HEK293 (cell line): ENCODE results near the gene NEAT1.

ENCODE experiments used
- ZNF174 ChIP-seq: fragments of 450-650 bp; formaldehyde crosslinking; IDR thresholded peaks from 2 replicates; pipeline ENCODE4 v1.5.0; 2017; ENCODE audit warnings: missing biosample characterization, mild to moderate bottlenecking, missing genetic modification characterization
- ZNF324 ChIP-seq: fragments of 450-650 bp; formaldehyde crosslinking; IDR thresholded peaks from 2 replicates; pipeline ENCODE4 v1.5.1; 2016; ENCODE audit warnings: missing biosample characterization, missing genetic modification characterization
- ZNF416 ChIP-seq: fragments of 450-650 bp; formaldehyde crosslinking; IDR thresholded peaks from 2 replicates; pipeline ENCODE4 v1.5.1; 2016; ENCODE audit warnings: missing biosample characterization, missing genetic modification characterization
- ZNF707 ChIP-seq: fragments of 450-650 bp; formaldehyde crosslinking; IDR thresholded peaks from 2 replicates; pipeline ENCODE4 v1.5.1; 2016; ENCODE audit warnings: missing biosample characterization, missing genetic modification characterization
- TF ChIP-seq, protein P1 (sequence below): fragments of 450-650 bp; formaldehyde crosslinking; IDR thresholded peaks from 2 replicates; pipeline ENCODE4 v1.5.1; 2016; ENCODE audit warnings: missing biosample characterization, missing genetic modification characterization
- TF ChIP-seq, protein P2 (sequence below): fragments of 450-650 bp; formaldehyde crosslinking; IDR thresholded peaks from 2 replicates; pipeline ENCODE4 v1.5.1; 2016; ENCODE audit warnings: missing biosample characterization, missing genetic modification characterization
- TF ChIP-seq, protein P3 (sequence below): fragments of 450-650 bp; formaldehyde crosslinking; IDR thresholded peaks from 2 replicates; pipeline ENCODE4 v1.5.1; 2016; ENCODE audit warnings: missing biosample characterization, missing genetic modification characterization

DNA sequence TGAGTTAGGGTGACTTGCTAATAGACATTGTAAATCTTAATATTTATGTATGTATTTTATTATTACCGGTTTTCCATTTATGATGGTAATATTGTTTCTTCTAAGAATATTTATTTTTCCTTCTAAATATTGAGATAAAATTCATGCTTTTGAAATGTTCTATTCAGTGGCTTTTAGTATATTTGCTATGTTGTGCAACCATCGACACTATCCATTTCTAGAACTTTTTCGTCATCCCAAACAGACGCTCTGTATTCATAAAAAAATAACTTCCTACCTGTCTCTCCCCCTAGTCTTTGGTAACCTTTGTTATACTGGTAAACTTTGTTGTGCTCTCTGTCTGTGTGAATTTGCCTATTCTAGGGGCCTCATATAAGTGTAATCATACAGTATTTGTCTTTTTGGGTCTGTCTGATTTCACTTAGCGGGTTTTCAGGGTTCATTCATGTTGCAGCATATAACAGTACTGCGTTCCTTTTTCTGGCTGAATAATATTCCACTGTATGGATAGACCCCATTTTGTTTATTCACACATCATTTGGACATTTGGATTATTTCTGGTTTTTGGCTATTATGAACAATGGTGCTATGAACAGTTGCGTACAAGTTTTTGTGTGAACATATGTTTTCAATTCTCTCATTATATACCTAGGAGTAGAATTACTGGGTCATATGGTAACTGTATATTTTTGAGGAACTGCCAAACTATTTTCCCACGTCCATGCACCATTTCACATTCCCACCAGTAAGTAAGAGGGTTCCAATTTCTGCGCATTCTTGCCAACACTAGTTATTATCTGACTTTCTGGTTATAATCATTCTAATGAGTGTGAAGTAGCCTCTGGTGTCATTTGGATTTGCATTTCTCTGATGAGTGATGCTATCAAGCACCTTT lies 15.9 kb downstream of the NEAT1 start:
- TF ChIP-seq, protein P1, sequence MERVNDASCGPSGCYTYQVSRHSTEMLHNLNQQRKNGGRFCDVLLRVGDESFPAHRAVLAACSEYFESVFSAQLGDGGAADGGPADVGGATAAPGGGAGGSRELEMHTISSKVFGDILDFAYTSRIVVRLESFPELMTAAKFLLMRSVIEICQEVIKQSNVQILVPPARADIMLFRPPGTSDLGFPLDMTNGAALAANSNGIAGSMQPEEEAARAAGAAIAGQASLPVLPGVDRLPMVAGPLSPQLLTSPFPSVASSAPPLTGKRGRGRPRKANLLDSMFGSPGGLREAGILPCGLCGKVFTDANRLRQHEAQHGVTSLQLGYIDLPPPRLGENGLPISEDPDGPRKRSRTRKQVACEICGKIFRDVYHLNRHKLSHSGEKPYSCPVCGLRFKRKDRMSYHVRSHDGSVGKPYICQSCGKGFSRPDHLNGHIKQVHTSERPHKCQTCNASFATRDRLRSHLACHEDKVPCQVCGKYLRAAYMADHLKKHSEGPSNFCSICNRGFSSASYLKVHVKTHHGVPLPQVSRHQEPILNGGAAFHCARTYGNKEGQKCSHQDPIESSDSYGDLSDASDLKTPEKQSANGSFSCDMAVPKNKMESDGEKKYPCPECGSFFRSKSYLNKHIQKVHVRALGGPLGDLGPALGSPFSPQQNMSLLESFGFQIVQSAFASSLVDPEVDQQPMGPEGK (tag by site-specific recombination): no peak
- no peak for TF ChIP-seq ZNF324 (tag by site-specific recombination)
- TF ChIP-seq, protein P2, sequence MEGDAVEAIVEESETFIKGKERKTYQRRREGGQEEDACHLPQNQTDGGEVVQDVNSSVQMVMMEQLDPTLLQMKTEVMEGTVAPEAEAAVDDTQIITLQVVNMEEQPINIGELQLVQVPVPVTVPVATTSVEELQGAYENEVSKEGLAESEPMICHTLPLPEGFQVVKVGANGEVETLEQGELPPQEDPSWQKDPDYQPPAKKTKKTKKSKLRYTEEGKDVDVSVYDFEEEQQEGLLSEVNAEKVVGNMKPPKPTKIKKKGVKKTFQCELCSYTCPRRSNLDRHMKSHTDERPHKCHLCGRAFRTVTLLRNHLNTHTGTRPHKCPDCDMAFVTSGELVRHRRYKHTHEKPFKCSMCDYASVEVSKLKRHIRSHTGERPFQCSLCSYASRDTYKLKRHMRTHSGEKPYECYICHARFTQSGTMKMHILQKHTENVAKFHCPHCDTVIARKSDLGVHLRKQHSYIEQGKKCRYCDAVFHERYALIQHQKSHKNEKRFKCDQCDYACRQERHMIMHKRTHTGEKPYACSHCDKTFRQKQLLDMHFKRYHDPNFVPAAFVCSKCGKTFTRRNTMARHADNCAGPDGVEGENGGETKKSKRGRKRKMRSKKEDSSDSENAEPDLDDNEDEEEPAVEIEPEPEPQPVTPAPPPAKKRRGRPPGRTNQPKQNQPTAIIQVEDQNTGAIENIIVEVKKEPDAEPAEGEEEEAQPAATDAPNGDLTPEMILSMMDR (tag by site-specific recombination): no peak
- TF ChIP-seq ZNF416 (tag by site-specific recombination): no peak
- no peak for TF ChIP-seq ZNF707 (tag by site-specific recombination)
- TF ChIP-seq, protein P3, sequence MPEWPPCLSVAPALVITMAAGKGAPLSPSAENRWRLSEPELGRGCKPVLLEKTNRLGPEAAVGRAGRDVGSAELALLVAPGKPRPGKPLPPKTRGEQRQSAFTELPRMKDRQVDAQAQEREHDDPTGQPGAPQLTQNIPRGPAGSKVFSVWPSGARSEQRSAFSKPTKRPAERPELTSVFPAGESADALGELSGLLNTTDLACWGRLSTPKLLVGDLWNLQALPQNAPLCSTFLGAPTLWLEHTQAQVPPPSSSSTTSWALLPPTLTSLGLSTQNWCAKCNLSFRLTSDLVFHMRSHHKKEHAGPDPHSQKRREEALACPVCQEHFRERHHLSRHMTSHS (tag by site-specific recombination): no peak
- TF ChIP-seq ZNF174 (tag by site-specific recombination): no peak
